Stomach (tissue), 9 donors: ENCODE data around the gene LCP2. TPM values are rescaled to one million over a fixed set of nuclear protein-coding genes. Genes with fewer than 3 reads are reported as not detected.

ENCODE experiments used
- DNase-seq, 2 donors: peaks; one replicate each; pipeline versions ENCODE4 v3.0.0 to v3.0.0-alpha.2; 2013 to 2019
- H3K27ac ChIP-seq, 5 donors: fragments of 200-600 bp in 4 of 5; sonication (generic) in 4 of 5; one replicate each; pipeline ENCODE4 v1.5.1; 2013 to 2019; ENCODE audit warnings: mild to moderate bottlenecking in 1 of 5, moderate library complexity in 1 of 5
- H3K27me3 ChIP-seq, 3 donors: fragments of 200-600 bp; sonication (generic); one replicate each; pipeline ENCODE4 v1.5.1; 2017 to 2019; ENCODE audit warnings: mixed run types in 1 of 3
- H3K36me3 ChIP-seq, 4 donors: fragments of 200-600 bp; sonication (generic); 1 replicate in 3 of 4; 2 replicates in 1 of 4; pipeline ENCODE4 v1.5.1; 2016 to 2019
- H3K4me1 ChIP-seq, 4 donors: fragments of 200-600 bp; sonication (generic); one replicate each; pipeline ENCODE4 v1.5.1; 2016 to 2019
- H3K4me3 ChIP-seq, 4 donors: fragments of 200-600 bp; sonication (generic) in 3 of 4; one replicate each; pipeline ENCODE4 v1.5.1; 2016 to 2019; ENCODE audit warnings: mild to moderate bottlenecking in 1 of 4
- H3K9me3 ChIP-seq, 4 donors: fragments of 200-600 bp; sonication (generic); one replicate each; pipeline ENCODE4 v1.5.1; 2016 to 2019
- CTCF ChIP-seq, 7 experiments: fragments of 450-650 bp in 4 of 7; fragments of 200-600 bp in 3 of 7; sonication (generic) in 3 of 7; IDR thresholded peaks; one replicate each; pipeline ENCODE4 v1.5.1; 2016 to 2019; ENCODE audit warnings: antibody characterized with exemption in 7 of 7, control low read depth in 2 of 7, mild to moderate bottlenecking in 1 of 7
- EP300 ChIP-seq: sonication (generic); formaldehyde crosslinking; IDR thresholded peaks from one replicate; pipeline ENCODE4 v1.6.1; 2017; ENCODE audit warnings: antibody characterized with exemption
- POLR2A ChIP-seq, 4 donors: fragments of 450-650 bp; IDR thresholded peaks; one replicate each; pipeline ENCODE4 v1.6.1; 2016; ENCODE audit warnings: antibody characterized with exemption in 4 of 4, control low read depth in 2 of 4, mild to moderate bottlenecking in 1 of 4, moderate library complexity in 1 of 4
- POLR2AphosphoS5 ChIP-seq, 3 donors: sonication (generic); formaldehyde crosslinking; IDR thresholded peaks; one replicate each; pipeline ENCODE4 v1.6.1; 2016; ENCODE audit warnings: antibody characterized with exemption in 3 of 3
- WGBS, 5 donors: extraction: QIAGEN DNeasy Blood & Tissue Kit in 3 of 5; methylation state at CpG; one replicate each; pipeline versions ENCODE4 v1.1.5 to v1.1.7; 2013 to 2018; 5-methylcytosine and 5-hydroxymethylcytosine counted together
- intact Hi-C: fragments of 100-400 bp; cut with DNase I; formaldehyde crosslinking; loops from one replicate; pipeline ENCODE4 v1.15.1; 2023; ENCODE audit warnings: low total_unique reads
- polyA plus RNA-seq, 3 donors: library from polyadenylated mRNA; stranded (reverse); fragments of 200-250 nt; gene quantifications; one replicate each; pipeline ENCODE4 v1.2.3, GENCODE V29; 2013
- total RNA-seq, 5 donors: library from RNA; depleted of rRNA; stranded (reverse); fragments of >200 nt; gene quantifications; one replicate each; pipeline versions ENCODE4 v1.1.0 to v1.2.3, GENCODE V29; 2014 to 2016
- donor health status: healthy with polysubstance abuse.
- donor health status: Bipolar disorder and iron deficiency.
- donor health status: healthy.

Gene LCP2
- total and polyA plus RNA-seq, 8 donors = 0.58 to 69.4 (median 16.8) TPM

DNA sequence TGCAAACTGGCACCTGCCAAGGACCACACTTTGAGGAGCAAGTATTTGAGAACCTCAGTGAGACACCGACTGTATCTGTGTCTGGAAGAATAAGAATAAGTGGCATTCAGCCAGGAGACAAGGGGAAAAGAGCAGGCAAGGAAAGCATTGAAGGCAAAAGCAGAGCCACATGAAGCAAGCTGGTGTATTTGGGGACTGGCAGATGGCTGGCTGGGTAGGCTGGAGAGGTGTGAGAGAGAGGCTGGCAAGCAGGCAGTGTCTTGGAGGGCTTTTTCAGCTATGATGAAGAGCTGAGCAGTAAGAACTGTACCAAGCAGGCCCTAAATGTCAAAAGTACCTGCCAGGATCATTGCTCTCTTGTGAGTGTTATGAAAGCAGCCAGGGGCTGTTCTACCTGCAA lies 78.9 kb downstream of the LCP2 start:
- DNase-seq = no peak
- H3K27ac ChIP-seq = no peak overlapping the region
- no peaks in the 10 kb centered on the region for H3K36me3 ChIP-seq
- 50 to 72% (median 64%) methylated on average over 1 of the region's 1 CpG for WGBS, 5 donors
- intact Hi-C loops = no loop called here
- TF ChIP-seq POLR2A (IDR thresholded peaks at IDR 0.05) = no peak
- H3K9me3 ChIP-seq = no peaks in the 10 kb centered on the region
- H3K4me3 ChIP-seq = no peak overlapping the region
- H3K4me1 ChIP-seq = peaks cover 0 to 5% (median 0%) of the 10 kb centered on the region in 4 donors
- H3K27me3 ChIP-seq = no peaks in the 10 kb centered on the region

GRCh38 chr5:170217831-170218230 lies 79.7 kb downstream of the LCP2 start:
- Histone ChIP-seq H3K36me3 (no peaks in the 10 kb centered on the region), H3K9me3 (no peaks in the 10 kb centered on the region), H3K27ac (no peak overlapping the region), H3K27me3 (no peaks in the 10 kb centered on the region), H3K4me3 (no peak overlapping the region), H3K4me1 (peaks cover 0 to 1% (median 0%) of the 10 kb centered on the region in 4 donors)
- TF ChIP-seq CTCF (IDR thresholded peaks at IDR 0.05) = no peak
- no peak for TF ChIP-seq POLR2AphosphoS5 (IDR thresholded peaks at IDR 0.05)
- TF ChIP-seq POLR2A (IDR thresholded peaks at IDR 0.05) = no peak
- TF ChIP-seq EP300 = no peak
- 76 to 88% (median 87%) methylated on average over 5 of the region's 5 CpGs for WGBS, 5 donors
- intact Hi-C loops = no loop called here
- DNase-seq = no peak

GRCh38 chr5:170216257-170216864 lies 81.2 kb downstream of the LCP2 start:
- DNase-seq = peak in 1 of 2 donors; percentile 85
- intact Hi-C loops = no loop called here
- Histone ChIP-seq H3K36me3 (no peaks in the 10 kb centered on the region), H3K4me1 (no peaks in the 10 kb centered on the region), H3K4me3 (no peak overlapping the region), H3K27ac (no peak overlapping the region), H3K9me3 (no peaks in the 10 kb centered on the region), H3K27me3 (no peaks in the 10 kb centered on the region)
- TF ChIP-seq POLR2AphosphoS5 (IDR thresholded peaks at IDR 0.05) (no peak), CTCF (IDR thresholded peaks at IDR 0.05) (peak in 4 of 7 experiments; percentile 8 to 29 (median 22))

- H3K27me3 ChIP-seq = no peaks in the 10 kb centered on the region
- 57 to 88% (median 67%) methylated on average over 1 of the region's 1 CpG for WGBS, 5 donors
These were observed 85.8 kb downstream of the LCP2 start for GRCh38 chr5:170211575-170212334.

More at GRCh38 chr5:170211575-170212334, 85.8 kb downstream of the LCP2 start:
- no peak overlapping the region for H3K27ac ChIP-seq
- intact Hi-C loops = no loop called here
- no peaks in the 10 kb centered on the region for H3K9me3 ChIP-seq
- TF ChIP-seq CTCF (IDR thresholded peaks at IDR 0.05) = no peak
- H3K4me3 ChIP-seq = no peak overlapping the region
- DNase-seq = no peak
- H3K36me3 ChIP-seq = no peaks in the 10 kb centered on the region
- H3K4me1 ChIP-seq = no peaks in the 10 kb centered on the region
